Measurements from ENCODE around the gene CBFA2T3.

Gene CBFA2T3

GRCh38 chr16:88877564-88878289, 99.3 kb downstream of the CBFA2T3 start:
- no peak for DNase-seq (ENCODE audit: low spot score)

- no peak for DNase-seq (ENCODE audit: low spot score)
These were observed 100.0 kb downstream of the CBFA2T3 start for GRCh38 chr16:88876942-88877526.

- DNase-seq (ENCODE audit: low spot score) = no peak
These were observed 101.2 kb downstream of the CBFA2T3 start for GRCh38 chr16:88875703-88876234.

- DNase-seq (ENCODE audit: low spot score) = no peak
These were observed 101.9 kb downstream of the CBFA2T3 start for GRCh38 chr16:88874938-88875599.

- no peak for DNase-seq (ENCODE audit: low spot score)
These were observed 104.2 kb downstream of the CBFA2T3 start for GRCh38 chr16:88872650-88873331.

- DNase-seq (ENCODE audit: low spot score) = no peak
These were observed 105.1 kb downstream of the CBFA2T3 start for GRCh38 chr16:88871730-88872416.

DNA sequence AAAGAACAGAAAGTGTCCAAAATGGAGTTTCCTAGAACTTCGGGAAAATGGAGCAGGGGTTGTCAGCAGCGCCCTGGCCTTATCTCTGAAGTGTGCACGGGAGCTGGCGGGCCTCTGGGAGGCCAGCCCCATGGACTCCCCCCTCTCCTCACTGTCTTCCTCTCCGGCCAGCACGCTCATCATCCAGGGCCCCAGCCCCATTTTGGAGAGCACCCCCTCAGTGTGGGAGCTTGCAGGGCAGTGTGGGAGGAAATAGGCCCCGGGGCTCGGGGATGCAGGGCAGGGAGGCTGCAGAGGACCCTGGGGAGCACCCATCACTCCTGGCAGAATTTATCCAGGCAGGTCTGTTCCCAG, 105.7 kb downstream of the CBFA2T3 start:
- no peak for DNase-seq (ENCODE audit: low spot score)

DNA sequence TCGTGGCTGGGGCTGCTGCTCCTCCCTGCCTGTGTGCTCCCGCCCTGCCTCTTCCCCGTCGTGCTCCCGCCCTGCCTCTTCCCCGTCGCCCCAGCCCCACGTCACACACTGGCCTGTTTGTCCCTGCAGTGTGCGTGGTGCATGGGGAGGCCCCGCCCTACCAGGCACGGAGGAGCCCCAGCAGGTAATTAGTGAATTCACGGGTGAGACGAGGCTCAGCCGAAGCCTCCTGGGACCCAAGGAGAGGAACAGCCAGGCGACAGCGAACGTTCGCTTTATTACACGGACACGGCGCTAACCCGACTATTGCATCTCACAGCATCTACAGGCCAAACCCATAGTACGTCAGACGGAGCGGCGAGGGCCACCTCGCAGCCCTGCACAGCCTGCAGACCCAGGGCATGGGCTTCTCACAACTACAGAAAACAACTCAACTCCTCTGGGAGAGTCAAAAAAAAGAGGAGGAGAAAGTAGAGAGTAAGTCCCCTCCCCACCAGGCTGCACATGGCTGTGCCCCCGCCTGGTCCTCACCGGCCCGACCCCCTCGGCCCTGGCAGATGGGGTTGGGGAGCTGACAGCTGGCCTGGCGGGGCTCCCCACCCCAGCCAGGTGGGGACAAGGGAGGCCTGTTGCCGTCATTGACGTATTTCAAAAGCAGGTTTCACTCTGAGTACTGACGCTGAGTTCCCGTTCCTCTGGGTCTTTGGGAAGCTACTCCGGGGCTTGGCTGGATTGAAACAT, 106.2 kb downstream of the CBFA2T3 start:
- DNase-seq (ENCODE audit: low spot score) = no peak

- no peak for DNase-seq (ENCODE audit: low spot score)
These were observed 107.4 kb downstream of the CBFA2T3 start for GRCh38 chr16:88869673-88869980.

- no peak for DNase-seq (ENCODE audit: low spot score)
These were observed 107.9 kb downstream of the CBFA2T3 start for GRCh38 chr16:88868974-88869672.

GRCh38 chr16:88867581-88868246, 109.3 kb downstream of the CBFA2T3 start:
- DNase-seq (ENCODE audit: low spot score) = no peak

DNA sequence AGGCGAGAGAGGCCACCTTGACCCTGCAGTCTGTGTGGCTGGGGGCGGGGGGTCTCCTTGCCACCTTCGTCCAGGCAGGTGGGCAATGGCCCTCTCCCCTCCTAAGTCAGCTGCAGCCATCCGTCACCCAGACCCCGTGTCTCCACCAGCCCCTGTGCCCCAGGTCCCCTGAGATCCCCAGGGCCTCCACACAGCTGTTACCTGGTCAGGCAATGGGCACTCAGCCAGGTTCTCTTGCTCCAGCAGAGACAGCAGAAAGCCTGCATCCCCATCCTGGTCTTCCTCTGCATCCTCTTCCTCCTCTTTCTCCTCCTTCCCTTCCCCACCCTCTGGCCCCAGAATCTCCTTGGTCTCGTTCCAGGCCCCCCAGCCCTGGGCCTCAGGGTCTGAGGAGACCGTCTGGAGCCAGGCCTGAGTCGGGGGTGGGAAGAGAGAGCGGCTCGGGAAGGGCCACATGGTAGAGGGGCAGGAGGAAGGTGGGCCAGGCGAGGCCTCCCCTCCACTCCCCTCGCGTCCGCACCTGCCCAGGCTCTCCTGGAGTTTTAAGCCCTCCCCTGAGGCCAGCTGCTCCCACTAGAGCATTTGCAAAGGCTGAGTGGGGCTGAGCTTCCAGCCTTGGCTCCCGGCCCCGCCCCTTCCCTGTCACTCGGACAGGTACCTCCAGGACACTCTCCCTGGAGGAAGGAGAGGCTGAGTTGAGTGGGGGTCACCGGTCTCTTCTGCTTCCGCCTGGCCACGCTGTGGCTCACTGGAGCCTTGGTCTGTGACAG, 110.7 kb downstream of the CBFA2T3 start, which contains the start of gene PABPN1L:
Gene PABPN1L, minus strand, starts transcription at position 510 of the 770 bp plus-strand sequence. Its CDS starts 54 bp downstream, at position 456.
- no peak for DNase-seq (ENCODE audit: low spot score)

GRCh38 chr16:88865742-88866141, 111.3 kb downstream of the CBFA2T3 start:
- no peak for DNase-seq (ENCODE audit: low spot score)

GRCh38 chr16:88865310-88865709, 111.7 kb downstream of the CBFA2T3 start:
- no peak for DNase-seq (ENCODE audit: low spot score)

DNA sequence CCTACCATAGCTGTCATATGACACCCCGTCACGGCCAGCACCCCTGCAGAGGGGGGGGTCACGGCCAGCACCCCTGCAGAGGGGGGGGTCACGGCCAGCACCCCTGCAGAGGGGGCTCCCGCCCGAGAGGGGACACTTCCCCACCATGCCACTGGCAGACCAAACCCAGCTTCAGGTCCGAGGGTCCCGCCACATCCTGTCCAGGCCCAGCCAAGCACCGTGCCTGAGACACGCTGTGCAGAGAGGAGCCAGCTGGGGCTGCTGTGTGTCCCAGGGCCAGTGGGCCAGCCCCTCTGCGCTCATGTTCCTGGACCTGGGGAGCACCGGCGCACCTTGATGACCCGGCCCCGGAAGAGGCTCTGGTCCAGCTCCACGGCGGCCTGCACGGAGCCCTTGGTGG, 112.5 kb downstream of the CBFA2T3 start:
- DNase-seq (ENCODE audit: low spot score) = no peak

- DNase-seq (ENCODE audit: low spot score) = no peak
These were observed 112.9 kb downstream of the CBFA2T3 start for GRCh38 chr16:88864099-88864498.

DNA sequence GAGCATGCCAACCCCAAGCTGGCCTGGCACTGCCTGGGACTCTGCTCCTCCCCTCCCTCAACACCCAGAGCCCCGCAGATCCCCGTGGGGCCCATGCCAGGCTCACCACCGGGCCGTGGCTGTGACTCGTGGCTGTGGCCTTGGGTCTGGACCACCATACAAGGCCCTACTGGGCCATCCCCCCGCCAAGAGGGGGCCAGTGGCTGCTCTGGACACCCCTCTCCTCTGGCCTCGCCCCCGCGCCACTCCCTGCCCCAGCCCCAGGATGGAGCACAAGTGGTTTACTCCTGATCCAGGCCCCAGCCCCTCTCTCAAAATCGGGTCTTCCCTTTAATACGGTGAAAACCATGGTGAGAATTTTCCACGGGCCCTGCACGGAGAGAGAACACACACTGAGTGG, 113.6 kb downstream of the CBFA2T3 start:
- no peak for DNase-seq (ENCODE audit: low spot score)

GRCh38 chr16:88862968-88863367, 114.0 kb downstream of the CBFA2T3 start:
- DNase-seq (ENCODE audit: low spot score) = no peak

- DNase-seq (ENCODE audit: low spot score) = no peak
These were observed 115.6 kb downstream of the CBFA2T3 start for GRCh38 chr16:88861359-88861758.

All from hematopoietic multipotent progenitor cell treated with erythropoietin and hydrocortisone succinate and interleukin-3 and kit ligand, for 15 days (in vitro differentiated cells).